Effector memory CD8-positive, alpha-beta T cell (primary cell): Measurements from ENCODE around the gene FHIT.

Experiments used
- ATAC-seq: fragments of 150-1000 bp; cut with Tn5 transposase; replicated peaks from 2 replicates; pipeline ENCODE4 v1.10.0; 2021; ENCODE audit warnings: mild to moderate bottlenecking, moderate library complexity
- DNase-seq, 3 experiments: peaks; one replicate each; pipeline ENCODE4 v3.0.0; 2021
- H3K27ac Mint-ChIP-seq, 2 donors: one replicate each; pipeline ENCODE4 v1.8.0; 2022; ENCODE audit warnings: mild to moderate bottlenecking in 2 of 2, mixed read lengths in 2 of 2, moderate library complexity in 2 of 2
- H3K27me3 Mint-ChIP-seq, 2 donors: one replicate each; pipeline ENCODE4 v1.8.0; 2022; ENCODE audit warnings: mixed read lengths in 2 of 2
- H3K36me3 Mint-ChIP-seq: one replicate; pipeline ENCODE4 v1.8.0; 2022; ENCODE audit warnings: mild to moderate bottlenecking, moderate library complexity, mixed read lengths; ENCODE audit not compliant: insufficient read depth
- H3K4me1 Mint-ChIP-seq, 2 donors: one replicate each; pipeline ENCODE4 v1.8.0; 2022; ENCODE audit warnings: low read depth in 2 of 2, mixed read lengths in 2 of 2
- H3K4me3 Mint-ChIP-seq, 2 donors: one replicate each; pipeline ENCODE4 v1.8.0; 2022; ENCODE audit warnings: mild to moderate bottlenecking in 2 of 2, mixed read lengths in 2 of 2, moderate library complexity in 2 of 2
- H3K9me3 Mint-ChIP-seq, 2 donors: one replicate each; pipeline ENCODE4 v1.8.0; 2022; ENCODE audit warnings: mixed read lengths in 2 of 2

FHIT gene

DNA sequence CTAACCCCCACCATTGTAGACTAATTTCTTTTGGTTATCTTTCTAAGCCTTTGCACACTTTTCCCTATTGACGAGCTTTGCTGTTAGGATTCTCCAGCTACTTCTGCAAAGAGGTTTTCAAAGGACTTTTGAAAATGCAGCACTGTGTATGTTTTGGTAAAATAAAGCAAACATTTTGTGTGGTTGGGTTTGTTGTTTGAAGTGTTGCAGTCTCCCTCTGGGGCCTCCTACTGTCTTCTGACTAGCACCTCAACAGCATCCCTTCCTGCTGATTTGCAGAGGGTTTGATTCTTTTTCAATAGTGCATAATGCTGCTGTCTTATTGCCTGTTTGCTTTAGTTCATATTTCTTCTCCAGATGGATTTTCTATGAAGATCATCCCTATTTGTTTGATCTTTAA, 1426.4 kb downstream of the FHIT start:
- DNase-seq (no peak), ATAC-seq (no peak)
- no peaks in the 10 kb centered on the region for H3K4me1 Mint-ChIP-seq
- H3K27ac Mint-ChIP-seq, result no peak overlapping the region
- no peaks in the 10 kb centered on the region for H3K9me3 Mint-ChIP-seq
- H3K36me3 Mint-ChIP-seq, result no peaks in the 10 kb centered on the region
- H3K4me3 Mint-ChIP-seq, result no peak overlapping the region
- peaks cover 0 to 9% of the 10 kb centered on the region in 2 donors for H3K27me3 Mint-ChIP-seq

DNA sequence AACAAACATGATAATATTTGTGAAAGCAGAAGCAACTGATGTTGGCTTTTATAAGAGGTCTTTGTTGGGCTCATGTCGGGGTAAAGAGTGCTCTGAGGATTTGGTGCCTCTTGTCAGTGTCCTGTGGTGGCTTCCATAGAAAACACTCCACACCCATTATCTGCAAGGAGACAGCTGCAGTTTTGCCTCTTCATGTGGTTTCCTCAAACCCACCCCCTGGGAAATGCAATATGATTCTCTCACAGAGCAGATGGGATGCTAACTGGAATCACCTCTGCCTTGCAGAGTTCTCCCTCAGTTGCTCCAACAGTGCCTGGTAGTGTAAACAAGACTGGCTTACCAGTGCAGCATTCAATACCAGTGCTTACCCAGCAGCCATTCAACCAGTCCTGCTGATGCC, 1430.0 kb downstream of the FHIT start:
- no peak overlapping the region for H3K4me3 Mint-ChIP-seq
- no peaks in the 10 kb centered on the region for H3K36me3 Mint-ChIP-seq
- ATAC-seq, result no peak
- DNase-seq, result no peak
- H3K9me3 Mint-ChIP-seq, result no peaks in the 10 kb centered on the region
- no peaks in the 10 kb centered on the region for H3K4me1 Mint-ChIP-seq
- no peak overlapping the region for H3K27ac Mint-ChIP-seq
- peaks cover 0 to 9% of the 10 kb centered on the region in 2 donors for H3K27me3 Mint-ChIP-seq

DNA sequence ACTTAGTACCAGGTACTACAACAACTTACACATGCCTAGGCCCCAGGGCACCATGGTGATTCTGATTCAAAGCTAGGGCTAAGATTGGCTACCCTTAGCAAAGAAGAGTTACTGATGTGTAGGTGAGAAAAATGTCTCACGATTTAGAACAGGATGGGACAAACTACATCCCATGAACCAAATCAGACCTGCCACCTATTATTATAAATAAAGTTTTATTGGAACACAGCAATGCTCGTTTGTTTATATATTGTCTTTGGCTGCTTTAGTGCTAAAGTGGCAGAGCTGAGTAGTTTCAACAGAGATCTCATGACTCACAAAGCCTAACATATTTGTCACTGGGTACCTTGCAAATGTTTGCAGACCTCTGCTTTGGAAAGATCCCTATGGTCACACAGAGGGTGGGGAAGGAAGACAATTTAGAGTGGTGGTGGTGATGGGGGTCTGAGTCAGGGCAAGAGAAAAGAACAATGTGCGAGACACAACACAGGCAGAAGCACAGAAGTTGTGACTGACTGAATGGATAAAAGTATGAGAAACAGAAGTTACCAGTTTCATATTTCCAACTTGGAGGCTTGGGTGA, 1430.8 kb downstream of the FHIT start:
- H3K4me3 Mint-ChIP-seq, result no peak overlapping the region
- H3K36me3 Mint-ChIP-seq, result no peaks in the 10 kb centered on the region
- peaks cover 0 to 9% of the 10 kb centered on the region in 2 donors for H3K27me3 Mint-ChIP-seq
- no peak for DNase-seq
- ATAC-seq, result no peak
- no peak overlapping the region for H3K27ac Mint-ChIP-seq
- H3K4me1 Mint-ChIP-seq, result no peaks in the 10 kb centered on the region
- no peaks in the 10 kb centered on the region for H3K9me3 Mint-ChIP-seq

DNA sequence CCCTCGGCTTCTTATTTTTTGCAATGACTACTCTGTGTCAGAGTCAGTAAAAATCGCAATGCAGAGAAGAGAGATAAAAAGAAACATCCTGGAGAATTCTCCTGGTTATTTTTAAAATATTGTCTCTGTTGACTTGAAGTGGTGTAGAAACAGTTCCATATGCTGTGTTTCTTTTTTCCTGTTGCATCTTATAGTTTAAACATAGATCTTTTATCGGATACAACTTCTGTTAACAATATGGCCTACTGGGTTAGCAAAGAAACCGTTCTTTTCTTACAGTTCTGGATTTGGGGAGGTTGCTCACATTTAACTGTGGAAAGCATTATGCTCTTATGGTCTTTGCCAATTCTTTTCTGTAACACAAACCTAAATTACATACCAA, 1432.3 kb downstream of the FHIT start:
- no peaks in the 10 kb centered on the region for H3K4me1 Mint-ChIP-seq
- ATAC-seq (no peak), DNase-seq (no peak)
- H3K9me3 Mint-ChIP-seq, result no peaks in the 10 kb centered on the region
- H3K27ac Mint-ChIP-seq, result no peak overlapping the region
- peaks cover 0 to 9% of the 10 kb centered on the region in 2 donors for H3K27me3 Mint-ChIP-seq
- H3K36me3 Mint-ChIP-seq, result no peaks in the 10 kb centered on the region
- no peak overlapping the region for H3K4me3 Mint-ChIP-seq

DNA sequence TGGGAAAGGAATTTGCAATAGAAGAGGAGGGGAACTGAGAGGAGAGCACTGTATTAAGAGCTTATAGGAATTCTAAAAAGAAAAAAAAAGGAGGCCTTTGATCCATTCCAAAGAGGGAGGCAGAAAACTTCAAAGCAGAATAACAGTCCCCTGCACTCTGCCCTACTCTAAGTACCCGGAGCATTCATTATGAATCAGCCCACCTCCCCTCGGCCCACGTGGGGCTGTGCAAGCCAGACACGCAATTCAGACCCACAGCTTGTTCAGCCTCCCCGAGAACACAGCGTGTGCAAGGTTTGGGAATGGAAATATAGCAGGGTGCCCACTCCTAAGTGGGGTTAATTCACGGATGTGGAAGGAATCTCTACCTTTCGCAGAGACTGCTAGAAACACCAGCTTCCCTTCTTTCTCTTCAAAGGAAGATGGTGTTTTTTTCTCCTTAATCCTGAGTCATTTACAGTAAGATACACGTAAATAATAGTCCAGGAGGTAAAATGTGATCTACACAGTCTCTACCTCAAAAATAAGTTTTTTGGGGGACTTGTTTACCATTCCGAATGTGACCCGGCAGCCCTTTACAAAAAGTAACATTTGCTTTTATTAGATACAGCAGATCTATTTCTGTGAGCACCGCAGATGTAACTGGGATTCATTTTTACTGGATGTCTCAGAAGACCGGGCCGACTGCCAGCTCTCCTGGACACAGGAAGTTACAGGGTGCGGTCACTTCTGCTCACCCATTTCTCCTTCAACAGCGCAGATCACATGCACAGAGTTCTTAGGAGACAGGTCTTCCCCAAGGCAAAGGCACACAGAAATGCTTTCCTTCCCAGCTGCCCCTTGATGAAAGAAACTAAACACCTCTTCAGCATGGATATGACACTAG, 1433.0 kb downstream of the FHIT start:
- Mint-ChIP-seq H3K4me3 (no peak overlapping the region), H3K9me3 (no peaks in the 10 kb centered on the region), H3K36me3 (no peaks in the 10 kb centered on the region), H3K4me1 (no peaks in the 10 kb centered on the region), H3K27me3 (peaks cover 0 to 13% of the 10 kb centered on the region in 2 donors), H3K27ac (no peak overlapping the region)
- ATAC-seq (no peak), DNase-seq (no peak)

DNA sequence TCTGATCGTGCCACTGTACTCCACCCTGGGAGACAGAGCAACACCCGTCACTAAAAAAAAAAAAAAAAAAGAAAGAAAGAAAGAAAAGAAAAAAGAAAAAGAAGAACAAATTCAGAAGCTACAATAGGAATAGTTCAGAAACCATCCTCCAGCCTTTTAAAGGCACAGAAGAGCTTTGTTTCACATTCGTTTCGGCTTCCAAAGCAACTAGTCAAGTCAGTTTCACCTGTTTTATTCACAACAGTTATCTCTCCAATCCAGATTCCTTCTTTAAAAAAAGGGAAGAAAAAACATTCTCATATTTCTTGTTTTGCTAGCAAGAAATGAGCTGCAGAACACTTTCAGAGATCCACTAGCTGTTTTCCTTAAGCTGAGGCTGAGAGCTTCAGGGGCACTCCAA, 1433.7 kb downstream of the FHIT start:
- H3K27ac Mint-ChIP-seq, result no peak overlapping the region
- no peaks in the 10 kb centered on the region for H3K4me1 Mint-ChIP-seq
- H3K9me3 Mint-ChIP-seq, result no peaks in the 10 kb centered on the region
- no peaks in the 10 kb centered on the region for H3K36me3 Mint-ChIP-seq
- no peak overlapping the region for H3K4me3 Mint-ChIP-seq
- peaks cover 0 to 8% of the 10 kb centered on the region in 2 donors for H3K27me3 Mint-ChIP-seq
- ATAC-seq (no peak), DNase-seq (no peak)

DNA sequence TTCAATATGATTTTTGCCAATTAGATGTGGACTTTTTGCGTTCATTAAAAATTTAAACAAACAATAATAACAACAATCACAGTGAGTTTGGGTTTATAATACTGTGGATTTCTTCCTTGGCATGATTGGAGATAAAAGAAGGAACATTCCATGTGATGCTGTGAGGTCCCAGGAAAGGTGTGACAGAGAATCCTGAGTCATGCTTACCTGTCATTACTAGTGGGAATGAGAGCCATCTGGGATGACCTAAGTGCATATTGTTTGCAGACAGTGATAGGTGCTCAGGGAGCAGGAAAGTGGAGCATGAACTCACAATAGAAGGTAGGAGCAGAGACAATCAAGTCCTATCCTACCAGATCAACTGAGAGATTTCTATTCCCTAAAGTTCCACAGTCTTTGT, 1434.9 kb downstream of the FHIT start:
- Mint-ChIP-seq H3K4me3 (no peak overlapping the region), H3K36me3 (no peaks in the 10 kb centered on the region), H3K27me3 (peaks cover 0 to 16% of the 10 kb centered on the region in 2 donors), H3K4me1 (no peaks in the 10 kb centered on the region), H3K9me3 (no peaks in the 10 kb centered on the region), H3K27ac (no peak overlapping the region)
- ATAC-seq (no peak), DNase-seq (no peak)

DNA sequence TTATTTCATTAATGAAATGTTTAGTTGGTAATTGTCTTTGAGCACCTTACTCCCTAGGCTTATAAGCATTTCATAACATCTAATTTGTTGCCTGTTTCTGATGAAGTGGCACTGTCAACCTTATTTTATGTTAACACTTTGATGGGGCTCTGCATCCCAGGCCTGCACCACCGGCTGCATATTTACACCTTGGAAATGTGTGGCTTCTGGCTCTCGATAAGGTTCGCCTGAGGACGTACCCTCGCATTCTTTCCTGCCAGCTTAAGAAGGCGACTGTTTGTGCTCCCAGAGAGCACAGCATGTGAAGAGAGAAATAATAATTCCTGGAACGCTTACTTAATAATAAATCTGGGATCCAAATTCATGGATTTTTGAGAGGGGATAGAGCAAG, 1438.1 kb downstream of the FHIT start:
- peaks cover 5% of the 10 kb centered on the region in 2 donors for H3K4me1 Mint-ChIP-seq
- ATAC-seq (no peak), DNase-seq (no peak)
- H3K36me3 Mint-ChIP-seq, result no peaks in the 10 kb centered on the region
- no peaks in the 10 kb centered on the region for H3K9me3 Mint-ChIP-seq
- H3K27ac Mint-ChIP-seq, result no peak overlapping the region
- H3K27me3 Mint-ChIP-seq, result peaks cover 0 to 16% of the 10 kb centered on the region in 2 donors
- H3K4me3 Mint-ChIP-seq, result no peak overlapping the region

DNA sequence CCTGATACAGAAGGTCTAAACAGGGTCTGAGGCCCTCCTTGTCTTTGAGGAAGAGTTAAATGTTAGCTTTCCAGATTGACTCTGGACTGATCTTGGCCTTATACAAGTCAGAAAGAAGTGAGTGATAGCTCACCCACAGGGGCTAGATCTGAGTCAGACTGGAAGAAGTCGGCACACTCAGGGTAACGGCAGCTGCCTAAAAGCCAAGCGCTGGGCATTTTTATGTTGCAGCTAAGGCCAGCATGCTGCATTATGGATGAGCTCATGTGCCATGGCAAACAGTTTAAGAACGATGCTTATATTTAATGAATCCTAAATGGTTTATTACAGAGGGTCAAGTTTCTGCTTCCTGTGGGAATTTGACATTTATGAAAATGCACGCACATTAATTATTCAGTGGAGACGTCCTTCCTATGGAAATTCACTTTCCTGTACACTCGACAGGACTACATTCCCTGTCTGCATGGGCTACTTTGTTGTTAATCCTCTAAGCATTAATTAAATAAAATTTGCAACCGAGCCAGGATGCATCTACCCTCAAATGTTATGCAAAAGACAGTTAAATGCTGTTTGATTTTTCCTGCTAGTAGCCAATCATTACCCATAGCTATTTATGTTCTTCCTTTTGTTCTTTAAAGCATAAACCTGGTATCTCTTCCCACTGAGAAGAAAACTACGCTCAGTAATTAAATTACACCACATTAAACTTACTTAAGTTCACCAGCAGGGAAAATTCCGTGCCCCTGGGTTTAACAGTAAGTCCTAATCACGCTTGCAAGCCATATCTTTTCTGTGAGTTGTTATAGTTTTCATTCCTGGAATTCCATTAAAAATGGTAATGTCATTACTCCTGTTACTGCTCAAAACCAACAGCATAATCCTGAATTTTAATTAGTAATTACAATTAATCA, 1438.8 kb downstream of the FHIT start:
- H3K4me1 Mint-ChIP-seq, result peaks cover 5% of the 10 kb centered on the region in 2 donors
- ATAC-seq (no peak), DNase-seq (no peak)
- H3K36me3 Mint-ChIP-seq, result no peaks in the 10 kb centered on the region
- H3K27ac Mint-ChIP-seq, result no peak overlapping the region
- H3K9me3 Mint-ChIP-seq, result no peaks in the 10 kb centered on the region
- H3K27me3 Mint-ChIP-seq, result peaks cover 0 to 16% of the 10 kb centered on the region in 2 donors
- no peak overlapping the region for H3K4me3 Mint-ChIP-seq

DNA sequence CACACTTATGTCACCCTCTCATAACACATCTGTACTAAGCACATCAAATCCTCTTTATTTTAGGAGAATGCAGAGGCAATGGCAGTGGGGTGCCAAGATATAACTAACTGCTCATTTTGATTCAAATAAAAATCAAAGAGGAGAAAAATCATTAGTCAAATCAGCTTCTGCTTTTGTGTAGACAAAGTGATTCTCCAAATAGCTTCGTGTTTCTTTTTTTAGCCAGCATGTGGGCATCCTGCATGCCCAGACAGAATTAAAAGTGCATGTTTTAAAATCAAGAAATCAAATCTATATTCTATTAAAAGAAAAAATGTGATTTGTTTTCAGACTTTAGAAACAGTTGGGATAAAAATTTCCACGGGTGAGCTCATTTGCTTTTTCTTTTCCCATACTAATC, 1440.1 kb downstream of the FHIT start:
- ATAC-seq, result no peak

DNA sequence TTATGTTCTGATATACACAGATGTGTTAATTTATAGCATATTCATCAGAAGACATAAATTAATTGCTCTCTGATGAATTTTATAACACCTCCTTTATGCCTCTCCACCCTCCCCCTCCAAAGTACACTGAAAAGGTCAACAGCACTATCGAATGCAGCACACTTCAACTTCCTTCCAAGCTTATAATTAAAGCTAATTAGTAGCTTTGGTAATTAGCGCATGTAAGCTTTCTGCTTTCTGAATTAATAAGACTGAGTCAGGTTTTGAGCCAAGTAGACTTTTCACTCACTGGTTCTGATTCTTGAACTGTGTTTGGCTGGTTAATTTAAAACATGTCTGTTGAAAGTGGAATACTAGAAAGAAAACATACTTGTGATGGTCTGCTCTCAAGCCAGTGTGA, 1440.6 kb downstream of the FHIT start:
- ATAC-seq, result no peak
- H3K36me3 Mint-ChIP-seq, result no peaks in the 10 kb centered on the region
- peaks cover 0 to 16% of the 10 kb centered on the region in 2 donors for H3K27me3 Mint-ChIP-seq
- H3K4me3 Mint-ChIP-seq, result no peak overlapping the region
- DNase-seq, result no peak
- peaks cover 5% of the 10 kb centered on the region in 2 donors for H3K4me1 Mint-ChIP-seq
- H3K27ac Mint-ChIP-seq, result no peak overlapping the region
- H3K9me3 Mint-ChIP-seq, result no peaks in the 10 kb centered on the region

More for the DNA sequence above, 1440.1 kb downstream of the FHIT start:
- H3K4me3 Mint-ChIP-seq, result no peak overlapping the region
- peaks cover 0 to 16% of the 10 kb centered on the region in 2 donors for H3K27me3 Mint-ChIP-seq
- H3K36me3 Mint-ChIP-seq, result no peaks in the 10 kb centered on the region
- H3K4me1 Mint-ChIP-seq, result peaks cover 5% of the 10 kb centered on the region in 2 donors
- DNase-seq, result no peak
- H3K9me3 Mint-ChIP-seq, result no peaks in the 10 kb centered on the region
- no peak overlapping the region for H3K27ac Mint-ChIP-seq

DNA sequence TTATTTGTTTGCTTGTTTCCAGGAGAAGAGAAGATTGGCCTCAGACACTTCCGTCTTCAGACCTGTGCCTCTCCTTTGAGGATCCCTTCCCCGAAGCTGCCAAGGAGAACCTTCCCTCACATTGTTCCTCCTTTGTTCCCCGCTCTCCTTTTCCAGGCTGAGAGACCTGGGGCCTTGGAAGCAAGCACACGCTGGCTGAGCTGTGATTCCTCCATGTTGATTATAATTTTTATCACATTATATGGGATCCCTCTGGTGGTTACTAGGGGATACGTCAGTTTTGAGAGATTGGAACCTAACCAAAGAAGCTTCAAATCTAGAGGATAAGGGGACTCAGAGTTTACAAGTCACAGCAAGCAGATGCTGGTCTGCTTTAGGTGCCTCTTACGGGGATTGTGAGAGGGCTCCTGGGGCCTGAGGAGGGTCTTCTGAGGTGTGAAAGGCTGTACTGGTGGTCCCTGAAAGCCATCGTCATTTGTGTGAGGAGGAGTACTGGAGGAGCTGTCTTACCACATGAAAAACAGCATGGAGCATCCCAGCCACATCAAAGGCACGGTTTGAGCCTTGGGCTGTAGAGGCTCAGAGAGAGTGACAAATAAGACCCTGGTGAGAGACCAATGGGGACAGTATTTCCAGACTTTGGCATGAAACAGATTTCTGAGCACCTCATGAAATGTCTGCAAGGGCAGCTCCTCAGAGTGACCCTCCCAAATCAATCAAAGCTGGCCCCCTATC, 1441.4 kb downstream of the FHIT start:
- H3K27ac Mint-ChIP-seq, result no peak overlapping the region
- DNase-seq, result peak in 1 of 3 experiments; percentile 1
- H3K9me3 Mint-ChIP-seq, result no peaks in the 10 kb centered on the region
- H3K4me3 Mint-ChIP-seq, result no peak overlapping the region
- H3K36me3 Mint-ChIP-seq, result no peaks in the 10 kb centered on the region
- peaks cover 0 to 16% of the 10 kb centered on the region in 2 donors for H3K27me3 Mint-ChIP-seq
- peak; percentile 39 for ATAC-seq
- H3K4me1 Mint-ChIP-seq, result peaks cover 5% of the 10 kb centered on the region in 2 donors

DNA sequence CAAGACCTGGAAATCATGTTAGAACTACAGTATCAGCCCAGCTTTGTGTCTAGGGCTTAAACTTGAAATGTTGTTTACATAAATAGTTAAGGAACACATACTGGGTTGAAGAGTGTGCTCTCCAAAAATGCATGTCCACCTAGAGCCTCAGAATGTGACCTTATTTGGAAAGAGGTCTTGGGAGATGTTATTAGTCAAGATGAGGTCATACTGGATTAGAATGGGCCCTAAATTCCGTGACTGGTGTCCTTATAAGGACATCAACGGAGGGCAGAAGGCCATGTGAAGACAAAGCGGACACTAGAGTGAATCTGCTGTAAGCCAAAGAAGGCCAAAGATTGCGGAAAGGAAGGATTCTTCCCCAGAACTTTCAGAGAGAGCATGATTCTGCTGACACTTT, 1442.2 kb downstream of the FHIT start:
- H3K27ac Mint-ChIP-seq, result no peak overlapping the region
- ATAC-seq, result no peak
- no peaks in the 10 kb centered on the region for H3K9me3 Mint-ChIP-seq
- peaks cover 0 to 16% of the 10 kb centered on the region in 2 donors for H3K27me3 Mint-ChIP-seq
- no peaks in the 10 kb centered on the region for H3K36me3 Mint-ChIP-seq
- H3K4me3 Mint-ChIP-seq, result no peak overlapping the region
- DNase-seq, result no peak
- peaks cover 5% of the 10 kb centered on the region in 2 donors for H3K4me1 Mint-ChIP-seq
